Measurements from ENCODE around the gene MCFD2.

DNA sequence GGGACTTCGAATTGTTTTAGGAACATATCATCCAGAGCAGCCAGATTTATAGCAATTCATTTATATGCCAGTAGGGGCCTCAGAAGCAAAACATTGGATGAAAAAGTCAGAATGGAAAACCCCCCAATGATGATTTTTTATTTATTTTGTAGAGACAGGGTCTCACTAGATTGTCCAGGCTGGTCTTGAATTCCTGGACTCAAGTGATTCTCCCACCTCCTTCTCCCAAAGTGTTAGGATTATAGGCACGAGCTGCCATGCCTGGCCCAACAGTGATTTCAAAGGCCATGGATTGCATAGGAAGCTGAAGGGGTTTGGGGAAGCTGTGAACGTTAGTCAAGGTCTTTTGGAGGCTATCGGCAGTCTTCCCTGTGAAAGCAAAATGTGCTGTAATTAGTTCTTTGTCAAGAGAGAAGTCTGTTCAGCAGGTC is 21.9 kb upstream of the MCFD2 start:
- TF ChIP-seq CTCF (IDR thresholded peaks at IDR 0.05), result peak; percentile 37
- no peak for TF ChIP-seq EZH2 (IDR thresholded peaks at IDR 0.05)
- TF ChIP-seq EZH2phosphoT487 (IDR thresholded peaks at IDR 0.05), result no peak

All from neural progenitor cell (in vitro differentiated cells).